Upper lobe of left lung (tissue), 6 donors: ENCODE data around the gene SPRING1. TPM values are rescaled to one million over a fixed set of nuclear protein-coding genes. Genes with fewer than 3 reads are reported as not detected.
A peak's percentile ranks its signal among the peaks of the same experiment; 100 is the strongest.

Experiments used
- ATAC-seq, 2 donors: fragments of 200-7000 bp; cut with Tn5 transposase; one replicate each; pipeline ENCODE4 v1.9.1; 2022; ENCODE audit warnings: mild to moderate bottlenecking in 2 of 2, moderate library complexity in 2 of 2; ENCODE audit not compliant: low FRiP score in 2 of 2
- DNase-seq, 2 donors: peaks; one replicate each; pipeline ENCODE4 v3.0.0-alpha.2; 2019 to 2020
- H3K27ac ChIP-seq, 4 donors: fragments of 200-600 bp; sonication (generic); one replicate each; pipeline ENCODE4 v1.5.1; 2016 to 2019
- H3K27me3 ChIP-seq, 4 donors: fragments of 200-600 bp; sonication (generic); one replicate each; pipeline ENCODE4 v1.5.1; 2017 to 2019
- H3K36me3 ChIP-seq, 4 donors: fragments of 200-600 bp; sonication (generic); one replicate each; pipeline ENCODE4 v1.5.1; 2016 to 2019
- H3K4me1 ChIP-seq, 4 donors: fragments of 200-600 bp; sonication (generic); one replicate each; pipeline ENCODE4 v1.5.1; 2018 to 2019
- H3K4me3 ChIP-seq, 4 donors: fragments of 200-600 bp; sonication (generic); one replicate each; pipeline ENCODE4 v1.5.1; 2017 to 2019; ENCODE audit warnings: mild to moderate bottlenecking in 2 of 4, moderate library complexity in 1 of 4
- H3K9me3 ChIP-seq, 4 donors: fragments of 200-600 bp; sonication (generic); one replicate each; pipeline ENCODE4 v1.5.1; 2018 to 2019
- CTCF ChIP-seq, 6 experiments: fragments of 450-650 bp in 4 of 6; fragments of 200-600 bp in 2 of 6; sonication (generic) in 2 of 6; IDR thresholded peaks; one replicate each; pipeline ENCODE4 v1.5.1; 2016 to 2019; ENCODE audit warnings: antibody characterized with exemption in 6 of 6
- EP300 ChIP-seq, 4 donors: sonication (generic); formaldehyde crosslinking; IDR thresholded peaks; one replicate each; pipeline ENCODE4 v1.5.1; 2017; ENCODE audit warnings: antibody characterized with exemption in 4 of 4, control low read depth in 2 of 4
- POLR2A ChIP-seq, 4 donors: fragments of 450-650 bp; IDR thresholded peaks; one replicate each; pipeline ENCODE4 v1.5.1; 2016 to 2017; ENCODE audit warnings: antibody characterized with exemption in 4 of 4, mild to moderate bottlenecking in 2 of 4
- POLR2AphosphoS5 ChIP-seq, 2 donors: sonication (generic); formaldehyde crosslinking; IDR thresholded peaks; one replicate each; pipeline ENCODE4 v1.5.1; 2017; ENCODE audit warnings: antibody characterized with exemption in 2 of 2
- WGBS, 2 donors: methylation state at CpG; one replicate each; pipeline ENCODE4 v1.1.5; 2017 to 2018; 5-methylcytosine and 5-hydroxymethylcytosine counted together
- total RNA-seq, 6 donors: library from RNA; depleted of rRNA in 4 of 6; stranded (reverse); fragments of >200 nt in 4 of 6; gene quantifications; one replicate each; pipeline versions ENCODE4 v1.1.0 to v1.2.1, GENCODE V29; 2016 to 2021
- donor health status: DM: no; HTN: no; CAD: no; lungs with moderate emphysema.
- donor health status: DM: no; HTN: yes; CAD: no; lungs with severe emphysema.

SPRING1 gene
- total RNA-seq, 6 donors from 2014 or later = 86.8 to 134 (median 119) TPM

DNA sequence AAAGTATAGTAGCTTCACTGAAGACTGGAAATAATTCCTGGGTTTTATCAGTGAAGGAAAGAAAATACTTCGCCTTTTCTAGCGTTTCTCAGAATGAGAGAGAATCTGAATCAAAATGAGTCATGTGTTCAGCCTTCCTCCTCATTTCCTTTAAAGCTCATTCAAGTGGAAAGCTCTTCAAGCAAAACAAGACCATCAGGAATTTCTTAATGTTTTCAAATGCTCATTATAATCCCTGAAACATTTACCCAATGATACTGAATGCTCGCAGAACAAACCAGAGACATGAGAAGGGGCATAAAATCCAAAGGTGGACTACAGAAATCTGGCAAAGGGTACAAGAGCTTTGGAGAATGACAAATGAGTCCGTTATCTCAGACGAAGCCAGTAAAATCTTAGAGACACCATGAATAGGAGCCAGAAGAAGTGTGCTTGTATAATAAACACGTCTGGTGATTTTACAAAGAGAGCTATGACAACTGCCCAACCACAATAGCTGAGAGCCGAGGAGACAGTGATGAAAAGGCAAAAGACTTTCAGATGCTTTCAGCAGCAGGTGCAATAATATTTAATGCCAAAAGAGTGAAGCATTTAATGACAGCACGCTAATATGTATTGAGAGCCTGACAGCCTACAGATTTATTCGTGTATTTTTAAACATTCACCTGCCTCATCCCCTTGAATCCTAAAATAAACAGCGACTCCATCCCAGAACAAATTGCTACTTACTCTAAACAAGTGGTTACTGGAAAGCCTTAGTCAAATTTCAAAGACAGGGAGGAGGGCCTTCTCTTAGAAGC, 19.0 kb downstream of the SPRING1 start:
- Histone ChIP-seq H3K4me1 (peaks cover 14 to 30% (median 20%) of the 10 kb centered on the region in 4 donors), H3K27me3 (no peaks in the 10 kb centered on the region), H3K4me3 (no peak overlapping the region), H3K9me3 (no peaks in the 10 kb centered on the region), H3K36me3 (peaks cover 0 to 68% (median 39%) of the 10 kb centered on the region in 4 donors), H3K27ac (peak overlapping the region; percentile 17 to 44 (median 31))
- ATAC-seq (peak in 1 of 2 donors; percentile 38), DNase-seq (no peak)
- no peak for TF ChIP-seq POLR2AphosphoS5 (IDR thresholded peaks at IDR 0.05)
- no peak for TF ChIP-seq EP300 (IDR thresholded peaks at IDR 0.05)
- no peak for TF ChIP-seq CTCF (IDR thresholded peaks at IDR 0.05)
- no peak for TF ChIP-seq POLR2A (IDR thresholded peaks at IDR 0.05)
- WGBS, 2 donors = 59 to 61% methylated on average over 10 of the region's 10 CpGs

DNA sequence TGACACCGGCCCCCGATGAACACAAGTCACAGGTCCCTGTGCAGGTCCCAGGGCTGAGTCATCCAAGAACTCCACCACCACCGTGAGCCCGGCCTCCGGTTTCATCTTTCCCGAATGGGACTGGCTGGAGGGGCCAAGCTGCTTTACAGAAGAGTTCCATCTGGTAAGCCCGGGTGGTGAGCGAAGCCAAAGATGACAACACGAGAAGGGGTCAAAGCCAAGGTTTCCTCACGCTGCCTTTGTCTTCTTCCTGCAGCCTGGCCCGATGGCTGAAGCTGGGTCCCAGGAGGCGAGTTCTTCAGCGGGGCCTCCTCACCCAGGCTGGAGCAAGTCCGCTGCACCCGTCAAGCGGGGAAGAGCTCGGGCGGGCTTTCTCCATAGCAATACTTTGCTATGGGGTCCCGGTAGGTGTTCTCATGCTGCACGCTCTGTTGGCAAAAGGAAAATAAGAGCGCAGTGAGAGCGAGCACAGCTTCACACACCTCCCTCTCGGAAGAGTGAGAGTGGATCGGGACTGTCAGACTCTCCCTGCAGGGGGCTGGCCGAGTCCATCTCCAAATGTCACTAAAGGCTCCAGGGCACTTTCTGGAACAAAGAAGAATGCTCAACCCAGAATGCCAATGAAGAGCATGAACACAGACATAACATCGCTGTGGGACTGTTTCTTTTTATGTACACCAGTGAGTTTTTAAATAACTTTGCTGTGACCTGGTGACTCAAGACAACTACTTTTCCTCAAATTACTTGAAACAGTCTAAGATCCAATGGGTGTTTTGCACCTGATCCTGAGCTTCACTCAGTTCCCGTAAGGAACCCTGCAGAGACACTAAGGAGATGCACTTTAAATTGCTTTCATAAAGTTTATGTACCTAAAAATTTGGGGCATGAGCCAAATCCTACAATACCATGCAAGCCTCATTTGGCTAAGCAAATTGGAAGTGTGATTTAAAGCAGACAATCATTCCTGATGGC, 20.1 kb downstream of the SPRING1 start:
- TF ChIP-seq EP300 (IDR thresholded peaks at IDR 0.05) (no peak), POLR2AphosphoS5 (IDR thresholded peaks at IDR 0.05) (peak in 1 of 2 donors; percentile 63), CTCF (IDR thresholded peaks at IDR 0.05) (no peak), POLR2A (IDR thresholded peaks at IDR 0.05) (no peak)
- Histone ChIP-seq H3K4me3 (no peak overlapping the region), H3K36me3 (peaks cover 0 to 69% (median 38%) of the 10 kb centered on the region in 4 donors), H3K4me1 (peaks cover 14 to 30% (median 20%) of the 10 kb centered on the region in 4 donors), H3K27me3 (no peaks in the 10 kb centered on the region), H3K9me3 (no peaks in the 10 kb centered on the region), H3K27ac (peak overlapping the region in 3 of 4 donors; percentile 21 to 45 (median 41))
- peak; percentile 44 to 55 for DNase-seq
- WGBS, 2 donors = 84 to 94% methylated on average over 18 to 27 of the region's 27 CpGs
- peak; percentile 65 to 85 for ATAC-seq

DNA sequence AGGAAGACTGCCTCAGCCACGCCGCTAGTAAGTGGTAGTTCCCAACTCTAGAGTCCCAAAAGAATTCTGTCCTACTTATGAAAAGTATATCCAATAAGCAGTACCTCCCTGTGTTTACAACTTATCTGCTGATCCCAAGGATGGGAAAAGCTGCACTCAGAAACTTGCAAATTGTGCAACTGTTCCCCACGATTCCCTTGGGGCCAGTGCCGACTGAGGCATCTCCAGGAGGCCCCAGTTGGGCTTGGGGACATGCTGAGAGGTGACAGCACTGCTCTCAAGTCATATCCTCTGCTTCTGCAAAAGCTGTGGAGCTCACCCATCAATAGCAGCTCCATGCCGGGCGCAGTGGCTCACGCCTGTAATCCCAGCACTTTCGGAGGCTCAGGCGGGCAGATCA, 23.7 kb downstream of the SPRING1 start:
- Histone ChIP-seq H3K4me1 (peaks cover 12 to 20% (median 18%) of the 10 kb centered on the region in 4 donors), H3K9me3 (no peaks in the 10 kb centered on the region), H3K27me3 (no peaks in the 10 kb centered on the region), H3K27ac (no peak overlapping the region), H3K36me3 (peaks cover 0 to 41% (median 20%) of the 10 kb centered on the region in 4 donors), H3K4me3 (no peak overlapping the region)
- 90 to 100% methylated on average over 2 to 9 of the region's 9 CpGs for WGBS, 2 donors
- DNase-seq (no peak), ATAC-seq (no peak)
- TF ChIP-seq POLR2AphosphoS5 (IDR thresholded peaks at IDR 0.05) = no peak
- no peak for TF ChIP-seq POLR2A (IDR thresholded peaks at IDR 0.05)
- no peak for TF ChIP-seq CTCF (IDR thresholded peaks at IDR 0.05)
- no peak for TF ChIP-seq EP300 (IDR thresholded peaks at IDR 0.05)

- ATAC-seq = no peak
Observed at GRCh38 chr12:116713527-116713926, 24.3 kb downstream of the SPRING1 start.

More at GRCh38 chr12:116713527-116713926, 24.3 kb downstream of the SPRING1 start:
- no peak for DNase-seq
- Histone ChIP-seq H3K9me3 (no peaks in the 10 kb centered on the region), H3K4me3 (no peak overlapping the region), H3K36me3 (peaks cover 0 to 39% (median 19%) of the 10 kb centered on the region in 4 donors), H3K27ac (no peak overlapping the region), H3K4me1 (peaks cover 18 to 22% (median 19%) of the 10 kb centered on the region in 4 donors), H3K27me3 (no peaks in the 10 kb centered on the region)
- TF ChIP-seq POLR2AphosphoS5 (IDR thresholded peaks at IDR 0.05) (no peak), POLR2A (IDR thresholded peaks at IDR 0.05) (no peak), CTCF (IDR thresholded peaks at IDR 0.05) (no peak), EP300 (IDR thresholded peaks at IDR 0.05) (no peak)
- WGBS, 2 donors = 95 to 98% methylated on average over 2 of the region's 2 CpGs
